GM10248 (cell line): ENCODE measurements around the gene STOM.

Experiments used
- CTCF ChIA-PET: fragments of 300-600 bp; sonication (Branson Sonifier 250); formaldehyde crosslinking; extraction: SDS; loops from one replicate; lab custom pipeline; 2021; ENCODE audit warnings: antibody characterized with exemption; lab: Yijun Ruan, JAX
- POLR2A ChIA-PET: fragments of 350-650 bp; sonication (Branson Sonifier 250); formaldehyde crosslinking; extraction: SDS; loops from one replicate; lab custom pipeline; 2020; ENCODE audit warnings: antibody characterized with exemption; lab: Yijun Ruan, JAX
- DNase-seq: peaks from one replicate; pipeline ENCODE4 v3.0.0; 2012; ENCODE audit errors: extremely low spot score
- TF ChIP-seq, protein P1 (sequence below): IDR thresholded peaks from 2 replicates; pipeline ENCODE4 v1.5.1; 2012; ENCODE audit warnings: mild to moderate bottlenecking, low read depth; ENCODE audit errors: extremely low read depth, missing control alignments, control extremely low read depth

STOM gene

DNA sequence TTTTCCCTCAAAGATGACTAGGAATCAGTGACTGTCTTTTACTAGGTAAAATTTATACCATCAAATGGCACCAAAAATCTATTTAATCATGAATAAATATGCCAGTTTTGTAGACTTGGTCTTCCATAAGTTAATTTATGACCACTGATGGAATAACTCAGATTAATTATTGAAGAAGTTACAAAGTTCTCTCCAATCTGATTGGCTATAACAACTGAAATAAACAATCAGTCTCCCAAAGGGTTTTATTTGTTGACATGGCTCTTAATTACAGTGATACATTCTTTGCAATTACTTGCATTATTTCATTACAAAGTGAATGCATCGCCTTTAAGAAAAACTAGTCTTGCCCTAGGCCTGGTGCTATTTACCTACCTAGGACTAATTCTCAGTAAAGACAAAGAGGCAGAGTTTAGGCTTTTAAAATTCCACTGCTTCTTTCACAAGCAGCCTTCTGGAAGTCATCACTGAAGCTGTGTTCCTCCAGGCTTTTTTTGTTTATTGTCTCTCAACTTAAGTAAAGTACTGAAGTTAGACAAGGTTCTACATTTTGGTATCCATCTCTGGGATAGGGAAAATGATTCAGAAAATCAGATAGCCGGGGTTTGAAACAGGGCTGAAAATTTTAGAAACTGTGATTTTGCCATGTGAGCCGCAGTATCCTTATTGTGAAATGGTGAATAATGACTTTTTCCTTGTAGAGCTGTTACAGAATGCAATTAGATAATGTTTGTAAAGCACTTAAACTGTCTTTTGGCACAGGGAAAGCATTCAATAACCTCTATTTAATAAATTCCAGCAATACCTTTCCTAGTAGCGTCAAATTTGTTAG lies 2.5 kb downstream of the STOM start:
- DNase-seq = no peak
- CTCF ChIA-PET = interaction anchor here (0.9 to 2.2 kb wide), 4 partner anchors 9 to 47 kb away, joined by 3 to 12 read pairs (median 4); no protein-coding TSS in a partner anchor
- TF ChIP-seq, protein P1, sequence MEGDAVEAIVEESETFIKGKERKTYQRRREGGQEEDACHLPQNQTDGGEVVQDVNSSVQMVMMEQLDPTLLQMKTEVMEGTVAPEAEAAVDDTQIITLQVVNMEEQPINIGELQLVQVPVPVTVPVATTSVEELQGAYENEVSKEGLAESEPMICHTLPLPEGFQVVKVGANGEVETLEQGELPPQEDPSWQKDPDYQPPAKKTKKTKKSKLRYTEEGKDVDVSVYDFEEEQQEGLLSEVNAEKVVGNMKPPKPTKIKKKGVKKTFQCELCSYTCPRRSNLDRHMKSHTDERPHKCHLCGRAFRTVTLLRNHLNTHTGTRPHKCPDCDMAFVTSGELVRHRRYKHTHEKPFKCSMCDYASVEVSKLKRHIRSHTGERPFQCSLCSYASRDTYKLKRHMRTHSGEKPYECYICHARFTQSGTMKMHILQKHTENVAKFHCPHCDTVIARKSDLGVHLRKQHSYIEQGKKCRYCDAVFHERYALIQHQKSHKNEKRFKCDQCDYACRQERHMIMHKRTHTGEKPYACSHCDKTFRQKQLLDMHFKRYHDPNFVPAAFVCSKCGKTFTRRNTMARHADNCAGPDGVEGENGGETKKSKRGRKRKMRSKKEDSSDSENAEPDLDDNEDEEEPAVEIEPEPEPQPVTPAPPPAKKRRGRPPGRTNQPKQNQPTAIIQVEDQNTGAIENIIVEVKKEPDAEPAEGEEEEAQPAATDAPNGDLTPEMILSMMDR = no peak
- POLR2A ChIA-PET = no interaction called here

DNA sequence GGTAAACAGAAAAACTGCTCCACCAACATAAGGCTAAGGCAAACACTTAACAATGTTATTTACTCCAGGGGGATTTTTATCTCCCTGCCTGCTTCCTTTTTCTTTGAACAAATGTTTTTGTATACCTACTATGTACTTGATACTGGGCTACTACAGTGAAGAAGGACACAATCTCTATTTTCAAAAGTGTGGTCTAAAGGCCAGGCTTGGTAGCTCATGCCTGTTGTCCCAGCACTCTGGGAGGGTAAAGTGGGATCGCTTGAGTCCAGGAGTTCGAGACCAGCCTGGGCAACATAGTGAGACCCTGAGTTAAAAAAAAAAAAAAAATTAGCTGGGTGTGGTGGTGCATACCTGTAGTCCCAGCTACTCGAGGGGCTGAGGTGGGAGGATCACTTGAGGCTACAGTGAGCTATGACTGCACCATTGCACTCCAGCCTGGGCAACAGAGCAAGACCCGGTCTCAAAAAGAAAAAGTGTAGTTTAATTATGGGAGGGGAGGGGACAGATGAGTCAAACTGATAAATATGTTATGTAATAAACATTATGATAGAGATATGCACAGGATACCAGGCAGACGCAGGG lies 3.3 kb downstream of the STOM start:
- no peak for DNase-seq

DNA sequence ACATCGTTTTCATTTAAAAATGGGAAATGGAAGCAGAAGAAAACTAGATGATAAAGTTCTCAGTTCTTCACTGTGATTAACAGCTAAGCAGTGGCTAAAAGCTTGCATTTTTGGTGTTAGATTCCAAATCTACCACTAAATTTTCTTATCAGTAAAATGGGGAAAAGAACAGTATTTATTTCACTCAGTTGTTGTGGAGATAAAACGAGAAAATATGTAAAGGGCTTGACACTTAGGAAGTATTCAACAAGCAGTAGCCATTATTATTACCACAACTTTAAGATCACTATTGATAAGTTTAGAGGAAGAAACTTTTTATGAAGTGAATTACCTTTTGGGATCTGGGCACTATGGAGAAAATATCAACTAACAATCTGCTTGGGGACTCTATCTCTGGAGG lies 4.5 kb downstream of the STOM start:
- ChIA-PET POLR2A (no interaction called here), CTCF (interaction anchor here (1.0 to 2.8 kb wide), 5 partner anchors 10 to 46 kb away, joined by 3 to 16 read pairs (median 9); no protein-coding TSS in a partner anchor)
- no peak for DNase-seq
- TF ChIP-seq, protein P1 = no peak

More for the DNA sequence above, 3.3 kb downstream of the STOM start:
- ChIA-PET CTCF (interaction anchor here (0.9 to 1.8 kb wide), 3 partner anchors 8 to 17 kb away, joined by 3 to 5 read pairs (median 4); no protein-coding TSS in a partner anchor), POLR2A (no interaction called here)
- TF ChIP-seq, protein P1 = no peak

DNA sequence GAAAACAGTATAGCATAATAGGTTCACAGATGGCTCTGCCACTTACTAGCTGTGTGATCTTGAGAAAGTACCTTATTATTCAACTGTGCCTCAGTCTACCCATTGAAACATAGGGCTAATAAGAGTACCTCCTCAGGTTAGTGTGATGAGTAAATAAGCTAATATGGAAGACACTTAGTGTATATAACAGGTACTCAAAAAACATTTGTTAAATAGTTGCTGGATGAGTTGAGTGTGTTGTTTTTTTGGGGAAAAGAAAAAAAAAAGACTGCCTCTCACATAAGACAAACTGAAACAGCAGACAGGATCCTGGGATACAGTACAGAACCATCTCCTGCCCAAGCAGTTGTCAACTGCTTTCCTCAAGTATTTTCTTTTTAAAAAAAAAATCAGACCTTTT lies 5.2 kb downstream of the STOM start:
- CTCF ChIA-PET = interaction anchor here (0.9 to 2.8 kb wide), 7 partner anchors 10 to 152 kb away, joined by 3 to 16 read pairs (median 8); no protein-coding TSS in a partner anchor
- no peak for DNase-seq
- TF ChIP-seq, protein P1 = no peak
- POLR2A ChIA-PET = no interaction called here

DNA sequence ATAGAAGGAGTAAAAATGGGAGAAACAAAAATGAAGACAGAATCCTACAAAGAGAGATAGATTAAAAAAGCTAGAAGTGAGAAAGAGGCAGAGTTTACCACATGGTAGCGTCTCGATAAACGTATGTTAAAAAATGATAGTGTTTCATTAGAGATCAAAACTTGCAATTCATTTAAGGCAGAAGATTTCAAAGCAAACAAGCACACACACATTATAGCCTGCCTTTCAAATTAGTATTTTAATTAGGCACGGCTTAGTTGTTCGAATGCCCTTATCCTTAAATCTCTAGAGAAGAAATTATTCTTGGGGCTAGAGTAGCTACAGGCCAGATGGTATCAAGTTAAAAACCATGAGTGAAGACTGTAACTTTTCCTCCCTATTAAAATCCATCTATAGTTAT lies 6.0 kb downstream of the STOM start:
- ChIA-PET CTCF (interaction anchor here (0.9 to 2.8 kb wide), 8 partner anchors 10 to 152 kb away, joined by 3 to 16 read pairs (median 7); no protein-coding TSS in a partner anchor), POLR2A (no interaction called here)
- TF ChIP-seq, protein P1 = no peak
- no peak for DNase-seq

DNA sequence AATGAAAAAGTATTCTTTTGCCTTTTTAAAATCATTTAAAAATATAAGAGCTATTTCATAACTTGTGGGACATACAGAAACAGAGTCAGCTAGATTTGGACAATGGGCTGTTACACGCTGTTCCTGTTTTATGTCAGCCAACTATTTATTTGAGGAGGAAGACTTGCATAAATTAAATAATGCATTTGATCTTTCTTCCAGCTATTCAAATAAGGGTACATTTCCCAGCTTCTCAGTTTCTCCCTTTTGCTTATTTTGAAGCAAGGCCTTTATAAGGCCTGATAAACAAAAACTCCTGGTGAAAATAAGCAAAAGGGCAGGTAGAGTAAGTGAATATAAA lies 6.5 kb downstream of the STOM start:
- POLR2A ChIA-PET = no interaction called here
- TF ChIP-seq, protein P1 = no peak
- no peak for DNase-seq
- CTCF ChIA-PET = interaction anchor here (1.0 to 2.8 kb wide), 7 partner anchors 9 to 151 kb away, joined by 3 to 16 read pairs (median 8); no protein-coding TSS in a partner anchor
